ENCODE results near the gene MPHOSPH9. TPM values are rescaled to one million over a fixed set of nuclear protein-coding genes. Genes with fewer than 3 reads are reported as not detected.

MPHOSPH9 gene
- polyA plus RNA-seq, 1 donor (not counting 4 experiments of a cell fraction or from before 2014, with no cell fraction given) = 10.7 TPM

DNA sequence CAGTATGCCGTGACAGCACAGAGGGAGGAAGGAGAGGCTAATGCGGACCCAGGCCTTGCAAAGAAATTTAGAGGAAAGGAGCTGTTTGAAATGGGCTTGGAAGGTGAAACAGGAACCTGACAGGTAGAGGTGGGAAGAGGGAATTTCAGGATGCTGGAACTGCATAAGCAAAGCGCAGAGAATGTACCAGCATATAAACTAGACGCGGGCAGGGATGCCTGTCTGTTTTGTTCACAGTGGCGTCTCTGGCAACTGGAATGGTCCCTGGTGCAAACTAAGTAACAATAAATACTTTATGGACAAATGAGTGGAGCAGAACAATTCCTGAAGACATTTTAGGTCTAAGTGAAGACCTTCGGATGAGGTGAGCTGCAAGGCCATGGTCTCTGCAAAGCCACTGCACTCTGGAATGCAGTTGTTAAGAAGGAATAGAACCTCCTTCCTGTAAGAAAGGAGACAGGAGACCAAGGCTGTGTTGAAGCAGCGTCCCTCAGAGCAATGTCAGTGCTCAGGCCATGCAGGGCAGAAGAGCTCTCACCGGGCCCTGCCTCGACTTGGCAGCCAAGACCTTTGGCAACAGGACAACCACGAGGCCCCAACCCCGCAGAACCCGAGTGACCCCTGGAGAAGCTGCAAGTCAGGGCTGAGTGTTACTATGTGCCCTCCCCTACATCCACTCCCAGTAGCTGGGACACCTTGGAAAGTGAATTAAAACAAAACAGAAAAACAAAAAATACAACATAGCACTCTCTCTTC is 124.8 kb downstream of the MPHOSPH9 start:
- FAIRE-seq (no peak), DNase-seq (ENCODE audit: low read depth, low spot score) (no peak)
- TF ChIP-seq EZH2 (IDR thresholded peaks at IDR 0.05; ENCODE audit: low read length) = no peak
- TF ChIP-seq, protein P1, sequence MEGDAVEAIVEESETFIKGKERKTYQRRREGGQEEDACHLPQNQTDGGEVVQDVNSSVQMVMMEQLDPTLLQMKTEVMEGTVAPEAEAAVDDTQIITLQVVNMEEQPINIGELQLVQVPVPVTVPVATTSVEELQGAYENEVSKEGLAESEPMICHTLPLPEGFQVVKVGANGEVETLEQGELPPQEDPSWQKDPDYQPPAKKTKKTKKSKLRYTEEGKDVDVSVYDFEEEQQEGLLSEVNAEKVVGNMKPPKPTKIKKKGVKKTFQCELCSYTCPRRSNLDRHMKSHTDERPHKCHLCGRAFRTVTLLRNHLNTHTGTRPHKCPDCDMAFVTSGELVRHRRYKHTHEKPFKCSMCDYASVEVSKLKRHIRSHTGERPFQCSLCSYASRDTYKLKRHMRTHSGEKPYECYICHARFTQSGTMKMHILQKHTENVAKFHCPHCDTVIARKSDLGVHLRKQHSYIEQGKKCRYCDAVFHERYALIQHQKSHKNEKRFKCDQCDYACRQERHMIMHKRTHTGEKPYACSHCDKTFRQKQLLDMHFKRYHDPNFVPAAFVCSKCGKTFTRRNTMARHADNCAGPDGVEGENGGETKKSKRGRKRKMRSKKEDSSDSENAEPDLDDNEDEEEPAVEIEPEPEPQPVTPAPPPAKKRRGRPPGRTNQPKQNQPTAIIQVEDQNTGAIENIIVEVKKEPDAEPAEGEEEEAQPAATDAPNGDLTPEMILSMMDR (optimal IDR thresholded peaks at IDR 0.05 in 1 of 3, IDR thresholded peaks at IDR 0.05 in 1 of 3, conservative IDR thresholded peaks at IDR 0.05 in 1 of 3; ENCODE audit: extremely low read depth in 1 of 3, insufficient read depth in 2 of 3, low read length in 3 of 3) = no peak
- H3K9me3 ChIP-seq (ENCODE audit: control insufficient read depth, low read depth, low read length) = no peaks in the 10 kb centered on the region
- H3K79me2 ChIP-seq (ENCODE audit: control insufficient read depth, insufficient read depth, low read length) = no peaks in the 10 kb centered on the region
- no peaks in the 10 kb centered on the region for H3K4me1 ChIP-seq (ENCODE audit: control insufficient read depth, extremely low read depth, insufficient read depth, low read length)
- no peak overlapping the region for H3K4me2 ChIP-seq (ENCODE audit: control insufficient read depth, extremely low read depth, insufficient read depth, low read depth, low read length)
- no peaks in the 10 kb centered on the region for H3K27me3 ChIP-seq (ENCODE audit: control insufficient read depth, extremely low read depth, insufficient read depth, low read length)
- H3K4me3 ChIP-seq (ENCODE audit: control insufficient read depth in 2 of 3, extremely low read depth in 1 of 3, insufficient read depth in 2 of 3, low read depth in 1 of 3, low read length in 3 of 3) = no peak overlapping the region
- H2AFZ ChIP-seq (ENCODE audit: control insufficient read depth, low read length) = no peak overlapping the region
- H3K9me1 ChIP-seq (ENCODE audit: control insufficient read depth, extremely low read depth, insufficient read depth, low read length) = no peaks in the 10 kb centered on the region
- H3K27ac ChIP-seq (ENCODE audit: control insufficient read depth, insufficient read depth, low read length) = no peak overlapping the region
- no peak overlapping the region for H3K9ac ChIP-seq (ENCODE audit: control insufficient read depth, extremely low read depth, insufficient read depth, low read length)
- dilution Hi-C loops (cut with MboI; ENCODE audit: extremely low pct_ligation_motif_present, low sequenced_read_pairs) = no loop called here
- H3K36me3 ChIP-seq (ENCODE audit: control insufficient read depth in 2 of 2, extremely low read depth in 1 of 2, insufficient read depth in 2 of 2, low read length in 2 of 2) = peaks cover 4 to 7% of the 10 kb centered on the region in 2 experiments
- no peaks in the 10 kb centered on the region for H4K20me1 ChIP-seq (ENCODE audit: control insufficient read depth, extremely low read depth, insufficient read depth, low read length)

DNA sequence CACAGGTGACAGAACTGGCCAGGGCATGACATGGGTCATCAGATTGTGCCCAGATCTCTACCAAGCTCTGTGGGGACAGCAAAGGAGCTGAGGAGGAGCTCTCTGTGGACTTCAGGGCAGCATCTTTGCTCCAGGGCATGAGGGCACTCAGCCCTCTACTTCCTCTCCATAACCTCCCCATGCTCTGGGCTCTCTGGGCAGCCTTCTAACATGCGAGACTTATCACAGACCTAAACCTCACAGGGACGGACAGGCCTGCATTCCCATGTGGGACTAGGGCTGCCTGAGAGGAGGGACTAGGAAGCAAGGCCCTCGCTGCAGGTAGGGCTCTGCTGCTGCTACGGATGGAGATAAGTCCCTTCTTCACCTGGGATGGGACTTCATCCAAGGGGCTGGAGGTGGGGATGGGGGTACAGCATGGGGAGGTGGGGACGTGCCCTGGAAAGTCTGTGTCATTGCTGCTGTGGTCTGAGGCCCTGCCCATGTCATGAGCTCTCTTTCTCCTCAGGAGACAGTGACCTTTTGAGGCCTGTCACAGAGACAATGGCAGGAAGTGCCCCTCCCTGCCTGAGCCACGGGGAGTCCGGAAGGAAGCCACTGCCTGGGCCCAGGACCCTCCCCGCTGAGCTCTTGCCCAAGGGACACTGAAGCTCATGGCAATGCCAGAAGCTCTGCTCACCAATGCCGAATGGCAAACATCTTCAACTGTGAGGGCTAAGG is 126.1 kb downstream of the MPHOSPH9 start:
- Histone ChIP-seq H3K9ac (ENCODE audit: control insufficient read depth, extremely low read depth, insufficient read depth, low read length) (no peak overlapping the region), H3K4me1 (ENCODE audit: control insufficient read depth, extremely low read depth, insufficient read depth, low read length) (no peaks in the 10 kb centered on the region), H2AFZ (ENCODE audit: control insufficient read depth, low read length) (no peak overlapping the region), H3K4me3 (ENCODE audit: control insufficient read depth in 2 of 3, extremely low read depth in 1 of 3, insufficient read depth in 2 of 3, low read depth in 1 of 3, low read length in 3 of 3) (no peak overlapping the region), H3K9me1 (ENCODE audit: control insufficient read depth, extremely low read depth, insufficient read depth, low read length) (no peaks in the 10 kb centered on the region), H3K27ac (ENCODE audit: control insufficient read depth, insufficient read depth, low read length) (no peak overlapping the region), H3K79me2 (ENCODE audit: control insufficient read depth, insufficient read depth, low read length) (no peaks in the 10 kb centered on the region), H3K36me3 (ENCODE audit: control insufficient read depth in 2 of 2, extremely low read depth in 1 of 2, insufficient read depth in 2 of 2, low read length in 2 of 2) (peaks cover 4 to 7% of the 10 kb centered on the region in 2 experiments), H3K27me3 (ENCODE audit: control insufficient read depth, extremely low read depth, insufficient read depth, low read length) (no peaks in the 10 kb centered on the region), H3K9me3 (ENCODE audit: control insufficient read depth, low read depth, low read length) (no peaks in the 10 kb centered on the region), H4K20me1 (ENCODE audit: control insufficient read depth, extremely low read depth, insufficient read depth, low read length) (no peaks in the 10 kb centered on the region), H3K4me2 (ENCODE audit: control insufficient read depth, extremely low read depth, insufficient read depth, low read depth, low read length) (no peak overlapping the region)
- no peak for DNase-seq (ENCODE audit: low read depth, low spot score)
- dilution Hi-C loops (cut with MboI; ENCODE audit: extremely low pct_ligation_motif_present, low sequenced_read_pairs) = no loop called here
- FAIRE-seq = no peak
- no peak for TF ChIP-seq EZH2 (IDR thresholded peaks at IDR 0.05; ENCODE audit: low read length)
- TF ChIP-seq, protein P1 (optimal IDR thresholded peaks at IDR 0.05 in 1 of 3, IDR thresholded peaks at IDR 0.05 in 1 of 3, conservative IDR thresholded peaks at IDR 0.05 in 1 of 3; ENCODE audit: extremely low read depth in 1 of 3, insufficient read depth in 2 of 3, low read length in 3 of 3) = no peak
